OCI-LY7 (cell line): ENCODE results near the gene PAQR5.
"Not testable (repeated sequence)": the region's sequence is repeated elsewhere in the genome, so short reads cannot be mapped to it uniquely, and the experiment has no call there.

Source experiments
- CTCF ChIP-seq: fragments of 200-600 bp; sonication (generic); conservative IDR thresholded peaks from 2 replicates; pipeline ENCODE4 v1.5.1; 2014; ENCODE audit warnings: mild to moderate bottlenecking, antibody characterized with exemption, low read length, moderate library complexity, mixed read lengths
- EZH2phosphoT487 ChIP-seq: fragments of 200-600 bp; sonication (generic); IDR thresholded peaks from 2 replicates; pipeline ENCODE4 v1.6.1; 2018; ENCODE audit warnings: low read depth, borderline replicate concordance, mild to moderate bottlenecking, mixed run types, antibody characterized with exemption, low read length, moderate library complexity, mixed read lengths

GRCh38 chr15:69384066-69384465 is 85.4 kb downstream of the PAQR5 start:
- not testable (repeated sequence) for TF ChIP-seq CTCF, EZH2phosphoT487
